IPS DF 6.9 (cell line): ENCODE data around the gene STK10.

Source experiments
- DNase-seq: peaks from one replicate; pipeline ENCODE4 v3.0.0-alpha.2; 2013; ENCODE audit warnings: low read depth, low spot score
- H3K27ac ChIP-seq: one replicate; pipeline ENCODE4 v1.5.1; 2013; ENCODE audit warnings: low read length, control low read depth
- H3K27me3 ChIP-seq: 2 replicates; pipeline ENCODE4 v1.6.1; 2013; ENCODE audit warnings: mild to moderate bottlenecking, low read length; ENCODE audit not compliant: control insufficient read depth, insufficient read depth
- H3K36me3 ChIP-seq: 2 replicates; pipeline ENCODE4 v1.6.1; 2013; ENCODE audit warnings: low read length; ENCODE audit not compliant: control insufficient read depth, insufficient read depth
- H3K4me1 ChIP-seq: 2 replicates; pipeline ENCODE4 v1.6.1; 2013; ENCODE audit warnings: low read length; ENCODE audit not compliant: control insufficient read depth, insufficient read depth
- H3K4me3 ChIP-seq: 2 replicates; pipeline ENCODE4 v1.5.1; 2013; ENCODE audit warnings: mild to moderate bottlenecking, low read length
- H3K9me3 ChIP-seq: 2 replicates; pipeline ENCODE4 v1.6.1; 2013; ENCODE audit warnings: low read length, inconsistent platforms; ENCODE audit not compliant: control insufficient read depth, insufficient read depth
- WGBS: extraction: QIAGEN DNeasy Blood & Tissue Kit; methylation state at CpG from one replicate; pipeline ENCODE4 v1.1.7; 2013; ENCODE audit warnings: mixed read lengths, missing lambda C conversion rate; ENCODE audit not compliant: insufficient read length, insufficient coverage; 5-methylcytosine and 5-hydroxymethylcytosine counted together

STK10 gene

GRCh38 chr5:172101547-172102217, 86.3 kb downstream of the STK10 start:
- no CpG with 5 or more reads among the region's 14 CpGs for WGBS
- DNase-seq = no peak
- Histone ChIP-seq H3K4me3 (no peak overlapping the region), H3K9me3 (no peaks in the 10 kb centered on the region), H3K27ac (no peak overlapping the region), H3K36me3 (no peaks in the 10 kb centered on the region), H3K4me1 (peaks cover 6% of the 10 kb centered on the region; the same call in 1 of the 2 replicates), H3K27me3 (no peaks in the 10 kb centered on the region)

DNA sequence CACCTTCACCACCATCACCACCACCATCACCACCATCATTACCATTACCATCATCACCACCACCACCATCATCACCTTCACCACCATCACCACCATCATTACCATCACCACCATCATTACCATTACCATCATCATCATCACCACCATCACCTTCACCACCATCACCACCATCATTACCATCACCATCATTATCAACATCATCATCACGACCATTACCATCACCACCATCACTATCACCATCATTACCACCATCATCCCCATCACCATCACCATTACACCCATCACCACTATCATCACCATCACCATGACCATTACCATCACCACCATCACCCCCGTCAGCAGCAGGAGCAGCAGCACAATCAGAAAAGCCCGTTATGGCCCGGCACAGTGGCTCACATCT, 89.1 kb downstream of the STK10 start:
- Histone ChIP-seq H3K4me1 (peaks cover 6% of the 10 kb centered on the region), H3K36me3 (no peaks in the 10 kb centered on the region)
- WGBS = 97% methylated on average over 1 of the region's 4 CpGs

DNA sequence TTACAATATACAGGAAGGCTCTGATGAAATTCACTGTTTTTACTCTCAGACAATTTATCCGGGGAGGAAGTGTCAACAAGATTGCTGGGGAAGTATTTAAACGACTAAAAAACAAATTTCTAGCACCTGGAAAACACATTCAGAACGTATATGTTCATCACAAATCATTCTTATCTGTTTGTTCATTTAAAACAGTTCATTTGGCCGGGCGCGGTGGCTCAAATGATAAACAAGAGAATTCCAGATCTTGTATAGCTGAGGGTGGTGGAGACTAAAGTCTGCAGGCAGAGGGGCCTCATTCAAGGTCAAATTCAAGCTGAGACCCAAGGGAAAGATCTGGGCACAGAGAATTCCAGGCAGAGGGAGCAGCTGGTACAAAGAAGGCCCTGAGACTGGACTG, 90.0 kb downstream of the STK10 start:
- Histone ChIP-seq H3K27me3 (no peaks in the 10 kb centered on the region), H3K9me3 (no peaks in the 10 kb centered on the region), H3K27ac (no peak overlapping the region), H3K4me1 (peaks cover 6% of the 10 kb centered on the region), H3K4me3 (no peak overlapping the region), H3K36me3 (no peaks in the 10 kb centered on the region)
- DNase-seq = no peak
- no CpG with 5 or more reads among the region's 6 CpGs for WGBS

More for the DNA sequence above, 89.1 kb downstream of the STK10 start:
- Histone ChIP-seq H3K27me3 (no peaks in the 10 kb centered on the region), H3K4me3 (no peak overlapping the region), H3K9me3 (no peaks in the 10 kb centered on the region), H3K27ac (no peak overlapping the region)
- DNase-seq = no peak

DNA sequence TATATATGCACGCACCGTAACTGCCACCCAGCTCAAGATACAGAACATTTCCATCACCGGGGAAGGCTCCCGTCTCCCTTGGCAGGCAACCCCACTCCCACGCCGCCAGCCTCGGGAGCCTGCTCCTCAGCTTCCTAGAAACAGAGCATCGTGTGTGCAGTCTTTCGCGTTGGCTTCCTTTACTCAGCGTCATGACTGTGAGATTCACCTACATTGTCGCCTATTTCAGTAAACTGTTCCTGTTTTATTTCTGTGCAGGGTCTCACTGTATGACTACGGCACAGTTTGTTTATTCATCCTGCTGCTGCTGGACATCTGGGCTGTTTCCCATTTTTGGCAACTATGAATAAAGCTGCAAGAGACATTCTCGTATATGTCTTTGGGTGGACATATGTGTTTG, 90.7 kb downstream of the STK10 start:
- no CpG with 5 or more reads among the region's 14 CpGs for WGBS
- H3K4me3 ChIP-seq = no peak overlapping the region

DNA sequence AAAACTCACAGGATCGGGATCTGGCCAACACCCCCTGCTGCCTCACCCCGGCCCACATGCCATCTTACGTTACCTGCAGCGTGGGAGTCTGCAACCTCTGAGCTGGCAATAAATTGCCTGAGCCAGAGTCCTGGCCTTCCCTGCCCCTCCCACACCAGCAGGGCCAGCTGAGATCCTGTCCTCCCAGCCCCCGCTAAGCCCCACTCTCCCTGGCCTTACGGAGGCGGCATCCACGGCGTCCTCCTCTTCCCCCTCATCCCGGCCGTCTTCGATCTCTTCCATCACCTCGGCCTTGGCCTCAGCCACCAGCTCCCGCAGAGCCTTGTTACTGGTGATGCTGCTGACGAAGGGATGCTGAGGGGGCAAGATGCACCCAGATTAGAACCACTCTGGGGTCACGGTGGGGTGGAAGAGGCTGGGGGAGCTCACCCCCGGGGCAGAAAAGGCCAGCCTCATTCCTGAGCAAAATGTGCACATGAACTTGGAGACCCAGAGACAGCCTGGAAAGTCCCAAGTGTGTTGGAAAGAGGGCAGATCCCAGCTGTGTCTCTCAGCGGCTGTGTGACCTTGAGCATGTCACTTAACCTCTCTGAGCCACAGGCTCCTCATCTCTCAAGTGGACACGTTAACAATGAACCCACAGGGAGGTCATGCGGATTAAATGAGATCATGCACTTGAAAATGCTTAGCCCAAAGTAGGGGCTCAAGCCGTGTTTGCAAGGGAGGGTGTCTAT, 91.7 kb downstream of the STK10 start:
- no peak for DNase-seq
- WGBS = no CpG with 5 or more reads among the region's 21 CpGs
- H3K4me1 ChIP-seq = peaks cover 3% of the 10 kb centered on the region; the same call in 1 of the 2 replicates
- no peaks in the 10 kb centered on the region for H3K27me3 ChIP-seq
- no peaks in the 10 kb centered on the region for H3K9me3 ChIP-seq
- no peak overlapping the region for H3K4me3 ChIP-seq
- no peaks in the 10 kb centered on the region for H3K36me3 ChIP-seq
- H3K27ac ChIP-seq = no peak overlapping the region

More for the DNA sequence above, 90.7 kb downstream of the STK10 start:
- Histone ChIP-seq H3K9me3 (no peaks in the 10 kb centered on the region), H3K36me3 (no peaks in the 10 kb centered on the region), H3K27ac (no peak overlapping the region), H3K27me3 (no peaks in the 10 kb centered on the region), H3K4me1 (peaks cover 3% of the 10 kb centered on the region)
- DNase-seq = no peak

DNA sequence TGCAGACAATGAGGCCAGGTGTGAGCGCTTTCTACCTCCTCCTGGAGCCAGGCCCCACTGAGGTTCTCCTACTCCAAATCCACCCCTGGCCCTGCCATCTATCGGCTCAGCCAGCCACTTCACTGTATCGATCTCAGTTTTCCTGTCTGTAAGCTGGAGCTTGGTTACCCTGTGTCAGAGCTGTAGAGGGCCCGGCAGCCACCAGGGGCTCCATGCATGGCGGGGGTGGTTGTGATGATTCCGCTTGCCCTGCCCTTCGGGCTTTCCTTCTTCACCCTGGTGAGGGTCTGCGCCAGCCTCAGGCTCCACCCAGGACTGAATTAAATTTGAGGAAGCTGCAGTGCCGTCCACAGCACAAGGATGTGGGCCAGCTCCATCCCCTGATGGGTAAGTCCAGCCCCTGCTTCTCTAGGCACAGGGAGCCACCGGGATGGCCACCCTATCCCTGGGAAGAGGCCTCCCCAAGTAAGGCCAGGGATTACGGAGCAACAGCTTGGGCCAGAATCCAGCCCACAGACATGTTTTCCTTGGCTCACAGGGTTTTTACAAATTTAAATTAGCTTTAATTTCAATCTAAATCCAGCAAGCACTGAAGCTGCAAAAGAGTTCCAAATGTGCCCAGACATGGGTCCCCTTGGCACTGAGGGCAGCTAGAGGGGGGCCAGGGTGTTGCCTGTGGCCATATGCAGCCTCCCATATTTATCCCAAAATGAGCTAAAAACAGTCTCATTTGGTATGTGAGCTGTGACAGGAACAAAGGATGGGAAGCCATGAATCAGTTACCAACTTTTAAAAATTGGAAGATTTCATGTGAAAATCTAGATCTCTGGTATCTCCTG, 92.4 kb downstream of the STK10 start:
- no peak for DNase-seq
- no peaks in the 10 kb centered on the region for H3K9me3 ChIP-seq
- no CpG with 5 or more reads among the region's 11 CpGs for WGBS
- no peaks in the 10 kb centered on the region for H3K36me3 ChIP-seq
- peaks cover 3% of the 10 kb centered on the region; the same call in 1 of the 2 replicates for H3K4me1 ChIP-seq
- H3K27me3 ChIP-seq = no peaks in the 10 kb centered on the region
- H3K4me3 ChIP-seq = no peak overlapping the region
- H3K27ac ChIP-seq = no peak overlapping the region

DNA sequence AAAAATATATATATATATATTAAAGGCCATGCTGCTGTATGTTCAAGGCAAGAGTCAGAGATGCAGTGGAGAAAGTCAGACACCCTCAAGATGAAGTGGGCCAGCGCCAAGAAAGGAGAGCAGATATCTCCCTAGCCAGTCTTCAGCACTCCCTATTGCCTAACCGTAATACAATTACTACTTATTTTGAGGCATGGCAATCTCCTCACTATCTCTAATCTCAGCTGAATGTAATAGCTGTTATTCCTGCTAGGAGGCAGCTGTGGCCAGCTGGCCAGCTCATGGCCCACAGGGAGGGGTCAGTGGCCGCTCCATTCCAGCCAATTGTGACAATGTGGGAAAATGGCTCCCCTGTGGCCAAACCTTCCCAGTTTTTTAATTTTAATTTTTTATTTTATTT, 94.1 kb downstream of the STK10 start:
- Histone ChIP-seq H3K27ac (no peak overlapping the region), H3K4me3 (no peak overlapping the region), H3K27me3 (no peaks in the 10 kb centered on the region), H3K4me1 (peaks cover 3% of the 10 kb centered on the region; the same call in 1 of the 2 replicates), H3K36me3 (no peaks in the 10 kb centered on the region), H3K9me3 (no peaks in the 10 kb centered on the region)
- WGBS = no CpG with 5 or more reads among the region's 3 CpGs
- no peak for DNase-seq

DNA sequence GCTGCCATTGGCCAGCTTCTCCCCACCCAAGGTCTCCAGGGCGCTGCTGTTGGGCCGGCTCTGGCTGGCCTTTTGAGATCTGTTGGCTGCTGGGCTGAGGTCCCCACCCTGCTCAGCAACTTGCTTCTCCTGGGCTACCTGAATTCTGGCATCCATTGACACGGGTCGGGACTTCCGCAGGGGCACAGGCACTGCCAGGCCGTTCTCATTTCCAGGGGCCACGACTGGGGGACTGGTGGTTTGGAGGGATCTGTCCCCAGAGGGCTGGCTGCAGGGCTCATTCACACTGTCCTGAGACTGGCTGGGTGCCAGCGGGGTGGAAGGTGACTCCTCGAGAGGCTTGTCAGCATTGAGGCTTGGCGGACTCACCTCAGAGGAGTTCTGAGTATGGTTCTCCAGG, 94.5 kb downstream of the STK10 start:
- no CpG with 5 or more reads among the region's 10 CpGs for WGBS
- no peaks in the 10 kb centered on the region for H3K36me3 ChIP-seq
- no peaks in the 10 kb centered on the region for H3K27me3 ChIP-seq

DNA sequence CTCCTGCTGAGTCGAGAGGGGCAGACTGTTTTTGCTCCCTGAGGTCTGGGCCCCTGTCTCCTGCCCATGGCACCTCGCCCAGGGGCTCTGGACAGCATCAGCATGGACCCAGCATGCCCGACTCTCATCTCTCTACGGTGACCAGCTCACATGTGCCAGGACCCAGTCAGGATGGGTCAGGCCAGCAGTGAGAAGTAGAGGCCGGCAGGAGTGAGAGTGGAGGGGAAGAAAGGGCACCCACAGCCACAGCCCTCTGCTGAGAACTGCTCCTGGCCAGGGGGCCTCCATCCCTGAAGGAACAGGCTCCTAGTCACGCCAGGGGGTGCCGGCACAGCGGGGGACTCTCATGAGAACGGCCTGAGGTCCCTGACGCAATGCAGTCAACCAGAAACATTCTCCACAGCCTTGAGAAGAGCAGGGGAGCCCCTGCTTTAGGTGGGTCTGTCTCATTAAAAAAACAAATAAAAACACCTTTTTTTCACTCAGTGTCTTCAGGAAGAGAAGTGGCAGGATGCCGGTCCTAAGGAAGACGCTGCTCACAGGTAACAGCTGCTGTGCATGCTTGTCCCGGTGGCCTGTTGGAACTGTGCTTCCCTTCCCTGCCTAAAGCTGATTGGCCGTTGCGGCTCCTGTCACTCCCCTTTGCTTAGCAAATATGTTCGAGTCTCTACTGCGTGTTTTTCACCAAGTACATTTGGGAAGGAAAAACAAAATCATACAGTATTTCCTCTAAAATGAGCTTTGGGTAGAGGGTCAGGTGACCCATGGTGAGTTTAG, 95.9 kb downstream of the STK10 start:
- no peak for DNase-seq
- no peaks in the 10 kb centered on the region for H3K9me3 ChIP-seq
- no CpG with 5 or more reads among the region's 17 CpGs for WGBS
- no peak overlapping the region for H3K4me3 ChIP-seq
- no peaks in the 10 kb centered on the region for H3K36me3 ChIP-seq
- no peaks in the 10 kb centered on the region for H3K27me3 ChIP-seq
- peaks cover 3% of the 10 kb centered on the region; the same call in 1 of the 2 replicates for H3K4me1 ChIP-seq
- no peak overlapping the region for H3K27ac ChIP-seq

More for the DNA sequence above, 94.5 kb downstream of the STK10 start:
- Histone ChIP-seq H3K4me3 (no peak overlapping the region), H3K27ac (no peak overlapping the region), H3K4me1 (peaks cover 3% of the 10 kb centered on the region; the same call in 1 of the 2 replicates), H3K9me3 (no peaks in the 10 kb centered on the region)
- DNase-seq = no peak
